Measurements from ENCODE around the gene PDE4D.

PDE4D gene

DNA sequence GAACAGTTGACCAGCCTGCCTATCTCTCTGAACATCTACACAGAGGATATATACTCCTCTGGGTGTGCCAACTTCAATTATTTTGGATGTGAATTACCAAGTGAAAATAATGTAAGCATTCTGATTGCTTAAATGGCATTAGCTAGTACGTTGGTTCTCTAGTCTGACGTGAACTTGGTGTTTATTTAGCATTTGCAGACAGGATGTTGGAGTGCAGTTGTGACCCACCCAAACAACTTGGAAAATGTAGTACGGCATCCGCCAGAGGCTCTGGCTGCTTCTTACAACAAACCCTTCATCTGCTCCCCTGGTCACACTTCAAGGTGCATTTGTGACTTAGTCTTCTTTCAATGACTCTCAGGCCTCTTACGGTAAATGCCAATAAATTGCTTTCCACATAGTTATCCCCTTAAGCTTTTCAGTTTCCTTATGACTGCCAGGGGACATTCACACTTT is 616.6 kb downstream of the PDE4D start:
- Histone ChIP-seq H3K4me1 (ENCODE audit: control insufficient read depth, insufficient read depth, low read length, unreplicated experiment) (no peaks in the 10 kb centered on the region), H3K27ac (ENCODE audit: low read depth, low read length) (no peak overlapping the region), H3K79me2 (ENCODE audit: control insufficient read depth, insufficient read depth, low read length, unreplicated experiment) (no peaks in the 10 kb centered on the region), H3K27me3 (ENCODE audit: insufficient read depth, low read length) (no peaks in the 10 kb centered on the region), H3K4me3 (ENCODE audit: low read depth, low read length) (no peak overlapping the region), H2AFZ (ENCODE audit: low read length, unreplicated experiment) (no peak overlapping the region), H3K36me3 (ENCODE audit: insufficient read depth, low read length) (no peaks in the 10 kb centered on the region)

DNA sequence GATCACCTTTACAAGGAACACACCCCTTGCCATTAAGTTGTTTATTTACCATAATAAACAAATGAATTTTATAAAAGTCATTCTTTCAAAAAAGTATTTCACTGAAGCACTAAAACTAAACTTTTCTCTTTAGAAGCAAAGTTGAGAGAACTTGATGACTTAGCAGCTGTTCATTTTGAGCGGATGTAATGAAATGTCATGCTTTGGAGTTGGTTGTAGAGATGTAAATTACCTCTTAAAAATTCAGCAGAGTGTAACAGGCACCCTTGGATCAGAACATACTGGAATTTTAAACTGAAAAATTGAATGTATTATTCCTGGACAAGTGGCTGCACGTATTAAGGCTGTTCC is 617.2 kb downstream of the PDE4D start:
- no peaks in the 10 kb centered on the region for H3K27me3 ChIP-seq (ENCODE audit: insufficient read depth, low read length)
- H3K4me1 ChIP-seq (ENCODE audit: control insufficient read depth, insufficient read depth, low read length, unreplicated experiment), result no peaks in the 10 kb centered on the region
- H3K79me2 ChIP-seq (ENCODE audit: control insufficient read depth, insufficient read depth, low read length, unreplicated experiment), result no peaks in the 10 kb centered on the region
- no peak overlapping the region for H2AFZ ChIP-seq (ENCODE audit: low read length, unreplicated experiment)
- H3K36me3 ChIP-seq (ENCODE audit: insufficient read depth, low read length), result no peaks in the 10 kb centered on the region
- no peak overlapping the region for H3K4me3 ChIP-seq (ENCODE audit: low read depth, low read length)
- no peak overlapping the region for H3K27ac ChIP-seq (ENCODE audit: low read depth, low read length)

DNA sequence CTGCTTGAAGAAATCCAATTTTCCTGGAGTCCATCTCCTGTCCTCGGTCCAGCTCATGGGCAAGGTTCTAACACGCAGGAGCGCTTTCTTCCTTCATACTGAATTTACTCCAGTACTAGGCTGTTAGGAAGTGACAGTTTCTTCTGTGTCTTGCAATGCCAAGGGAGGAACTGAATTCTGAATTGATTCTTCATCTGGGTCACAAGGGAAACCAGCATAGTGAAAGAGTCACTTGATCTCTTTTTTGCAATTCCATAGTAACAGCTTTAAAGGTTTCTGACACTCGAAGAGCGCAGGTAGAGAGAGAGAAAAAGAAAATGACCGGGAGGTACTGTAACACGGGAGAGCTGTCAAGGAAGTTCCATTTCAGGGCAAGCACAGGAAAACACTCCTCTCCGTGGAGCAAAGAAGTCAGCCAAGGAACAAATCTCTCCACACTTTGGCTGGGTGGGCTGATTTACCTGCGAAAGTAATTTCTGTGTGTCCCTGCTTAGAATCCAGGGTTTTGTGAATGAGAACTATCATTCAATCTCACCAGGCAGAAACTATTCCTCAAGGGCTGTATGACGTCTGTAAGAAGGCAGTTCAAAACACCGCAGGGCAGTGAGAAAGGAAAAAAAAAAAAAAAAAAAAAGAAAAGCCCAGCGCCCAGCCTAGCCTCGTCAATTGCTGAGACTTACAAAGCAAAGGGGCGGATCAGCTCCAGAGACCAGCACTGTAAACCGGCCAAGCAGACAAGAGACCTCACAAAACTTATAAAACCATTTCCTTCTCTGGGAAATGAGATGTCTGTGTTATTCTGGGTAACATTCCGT is 617.8 kb downstream of the PDE4D start:
- Histone ChIP-seq H3K4me3 (ENCODE audit: low read depth, low read length) (peak overlapping the region; percentile 75), H3K27me3 (ENCODE audit: insufficient read depth, low read length) (no peaks in the 10 kb centered on the region), H2AFZ (ENCODE audit: low read length, unreplicated experiment) (peak overlapping the region; percentile 66), H3K4me1 (ENCODE audit: control insufficient read depth, insufficient read depth, low read length, unreplicated experiment) (no peaks in the 10 kb centered on the region), H3K79me2 (ENCODE audit: control insufficient read depth, insufficient read depth, low read length, unreplicated experiment) (no peaks in the 10 kb centered on the region), H3K27ac (ENCODE audit: low read depth, low read length) (no peak overlapping the region), H3K36me3 (ENCODE audit: insufficient read depth, low read length) (no peaks in the 10 kb centered on the region)

DNA sequence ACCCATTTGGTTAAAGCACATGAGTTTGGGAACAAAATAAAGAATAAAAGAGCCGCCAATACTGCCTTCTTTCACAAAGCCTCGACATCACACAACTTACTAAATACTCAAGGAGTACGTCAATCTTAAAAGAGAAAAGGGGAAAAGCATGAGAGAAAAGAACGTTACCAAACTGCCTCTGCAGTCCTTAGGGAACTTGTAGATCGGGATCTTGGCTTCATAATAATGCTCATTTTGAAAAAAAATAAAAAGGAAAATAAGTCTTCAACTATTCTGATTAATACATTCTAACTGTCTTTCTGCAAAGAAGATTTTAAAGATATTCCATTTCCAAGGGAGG is 618.4 kb downstream of the PDE4D start:
- Histone ChIP-seq H2AFZ (ENCODE audit: low read length, unreplicated experiment) (peak overlapping the region; percentile 66), H3K27ac (ENCODE audit: low read depth, low read length) (no peak overlapping the region), H3K4me3 (ENCODE audit: low read depth, low read length) (peak overlapping the region; percentile 75), H3K4me1 (ENCODE audit: control insufficient read depth, insufficient read depth, low read length, unreplicated experiment) (no peaks in the 10 kb centered on the region), H3K36me3 (ENCODE audit: insufficient read depth, low read length) (no peaks in the 10 kb centered on the region), H3K79me2 (ENCODE audit: control insufficient read depth, insufficient read depth, low read length, unreplicated experiment) (no peaks in the 10 kb centered on the region), H3K27me3 (ENCODE audit: insufficient read depth, low read length) (no peaks in the 10 kb centered on the region)

DNA sequence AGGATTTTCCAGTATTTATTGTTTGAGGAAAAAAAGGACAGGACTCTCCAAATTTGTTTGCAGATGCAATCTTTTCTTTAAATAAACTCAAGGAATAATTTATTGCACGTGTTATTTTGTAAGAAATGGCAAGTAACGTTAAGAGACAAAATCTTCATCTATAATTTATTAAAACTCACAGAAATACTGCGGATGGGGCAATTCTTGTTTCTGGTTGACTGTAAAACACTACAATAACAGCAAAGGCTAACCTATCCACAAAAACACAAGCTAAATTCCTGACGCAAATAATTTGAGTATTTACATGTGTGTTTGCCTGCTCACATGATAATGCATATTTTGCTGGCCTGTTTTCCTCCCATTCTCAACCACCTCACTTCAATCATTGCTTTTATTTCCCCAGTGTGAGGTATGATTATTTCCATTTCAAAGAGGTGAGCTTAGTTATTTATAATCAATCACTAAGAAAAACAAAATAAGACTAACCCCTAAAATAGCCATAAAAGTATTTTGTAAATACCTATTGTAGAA is 619.4 kb downstream of the PDE4D start:
- Histone ChIP-seq H3K4me1 (ENCODE audit: control insufficient read depth, insufficient read depth, low read length, unreplicated experiment) (no peaks in the 10 kb centered on the region), H3K27ac (ENCODE audit: low read depth, low read length) (no peak overlapping the region), H2AFZ (ENCODE audit: low read length, unreplicated experiment) (no peak overlapping the region), H3K4me3 (ENCODE audit: low read depth, low read length) (no peak overlapping the region), H3K27me3 (ENCODE audit: insufficient read depth, low read length) (no peaks in the 10 kb centered on the region), H3K79me2 (ENCODE audit: control insufficient read depth, insufficient read depth, low read length, unreplicated experiment) (no peaks in the 10 kb centered on the region), H3K36me3 (ENCODE audit: insufficient read depth, low read length) (no peaks in the 10 kb centered on the region)

DNA sequence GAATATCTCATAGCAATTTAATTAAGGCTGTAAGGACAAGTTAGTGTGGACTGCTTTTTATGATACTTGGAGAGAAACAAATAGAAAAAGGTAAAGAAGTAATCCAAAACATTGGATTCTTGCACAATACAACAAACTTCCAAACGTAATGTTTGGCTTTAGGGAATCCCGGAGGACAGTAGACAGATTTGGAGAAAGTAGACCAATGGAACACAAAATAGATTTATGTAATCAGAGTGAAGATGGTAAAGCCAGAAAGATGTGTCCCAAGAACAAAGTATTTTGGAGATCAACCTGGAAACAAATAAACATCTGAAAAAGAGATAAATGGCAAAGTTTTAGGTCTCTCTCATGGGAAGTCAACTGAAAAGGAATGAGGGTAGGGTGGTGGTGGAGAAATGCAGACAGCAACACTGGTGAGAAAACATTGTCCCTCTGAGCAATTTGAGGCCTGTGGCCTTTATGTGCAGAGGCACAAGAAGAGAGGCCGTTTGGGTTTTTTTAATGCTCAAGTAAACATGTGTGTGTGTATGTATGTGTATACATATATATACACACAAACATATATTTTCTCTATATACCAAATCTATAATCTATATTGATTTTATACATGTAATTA is 620.6 kb downstream of the PDE4D start:
- H3K27me3 ChIP-seq (ENCODE audit: insufficient read depth, low read length), result no peaks in the 10 kb centered on the region
- H3K4me1 ChIP-seq (ENCODE audit: control insufficient read depth, insufficient read depth, low read length, unreplicated experiment), result no peaks in the 10 kb centered on the region
- H3K36me3 ChIP-seq (ENCODE audit: insufficient read depth, low read length), result no peaks in the 10 kb centered on the region
- H3K27ac ChIP-seq (ENCODE audit: low read depth, low read length), result no peak overlapping the region
- H3K79me2 ChIP-seq (ENCODE audit: control insufficient read depth, insufficient read depth, low read length, unreplicated experiment), result no peaks in the 10 kb centered on the region
- no peak overlapping the region for H3K4me3 ChIP-seq (ENCODE audit: low read depth, low read length)
- H2AFZ ChIP-seq (ENCODE audit: low read length, unreplicated experiment), result no peak overlapping the region

DNA sequence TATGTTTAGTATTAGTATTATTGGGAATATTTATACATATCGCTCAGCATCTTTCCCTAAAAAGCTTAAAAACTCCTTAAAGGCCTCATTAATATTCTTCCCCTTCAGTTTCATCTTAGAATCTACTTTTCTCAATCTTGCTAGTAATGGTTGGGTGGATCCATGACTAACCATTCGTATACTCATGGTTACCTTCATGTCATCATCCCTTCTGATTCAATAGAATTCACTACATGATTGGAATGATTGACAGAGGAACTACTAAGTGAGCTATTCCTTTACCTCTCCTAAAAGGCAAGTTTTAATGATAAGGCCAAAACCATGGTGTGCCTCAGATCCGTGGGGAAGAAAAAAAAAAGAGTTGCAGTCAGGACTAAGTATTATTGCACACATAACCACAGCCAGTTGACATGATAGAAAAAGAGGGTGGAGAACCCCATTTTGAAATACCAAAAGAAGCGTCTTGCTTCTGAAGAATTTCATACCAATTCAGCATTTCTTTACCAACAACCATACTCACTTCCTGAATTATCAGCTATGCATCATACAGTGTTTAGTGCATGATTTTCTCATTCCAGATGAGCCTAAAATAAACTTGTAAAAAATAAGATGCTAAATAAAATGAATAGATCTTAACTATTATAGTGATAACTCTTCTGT is 624.6 kb downstream of the PDE4D start:
- no peak overlapping the region for H2AFZ ChIP-seq (ENCODE audit: low read length, unreplicated experiment)
- H3K27me3 ChIP-seq (ENCODE audit: insufficient read depth, low read length), result no peaks in the 10 kb centered on the region
- no peaks in the 10 kb centered on the region for H3K4me1 ChIP-seq (ENCODE audit: control insufficient read depth, insufficient read depth, low read length, unreplicated experiment)
- H3K79me2 ChIP-seq (ENCODE audit: control insufficient read depth, insufficient read depth, low read length, unreplicated experiment), result no peaks in the 10 kb centered on the region
- no peak overlapping the region for H3K4me3 ChIP-seq (ENCODE audit: low read depth, low read length)
- no peak overlapping the region for H3K27ac ChIP-seq (ENCODE audit: low read depth, low read length)
- no peaks in the 10 kb centered on the region for H3K36me3 ChIP-seq (ENCODE audit: insufficient read depth, low read length)

DNA sequence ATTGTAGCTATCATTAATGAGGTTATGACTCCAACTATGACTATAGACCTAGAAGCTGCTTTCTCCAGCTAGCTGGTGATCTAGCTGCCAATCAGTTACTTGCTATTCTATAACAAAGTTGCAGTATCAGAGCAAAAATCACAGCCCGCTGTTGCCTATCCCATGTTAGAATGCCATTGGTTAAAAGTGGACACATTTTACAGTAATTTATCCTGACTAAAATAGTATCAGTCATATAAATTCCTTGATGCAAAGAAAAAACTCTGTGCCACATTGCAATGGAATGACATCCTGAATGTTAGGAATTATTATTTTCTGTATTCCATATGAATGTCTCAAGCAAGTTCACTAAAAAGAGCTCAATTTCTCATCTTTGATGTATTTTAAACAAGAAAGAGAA is 626.5 kb downstream of the PDE4D start:
- Histone ChIP-seq H3K36me3 (ENCODE audit: insufficient read depth, low read length) (no peaks in the 10 kb centered on the region), H3K4me3 (ENCODE audit: low read depth, low read length) (no peak overlapping the region), H2AFZ (ENCODE audit: low read length, unreplicated experiment) (no peak overlapping the region), H3K27ac (ENCODE audit: low read depth, low read length) (no peak overlapping the region), H3K79me2 (ENCODE audit: control insufficient read depth, insufficient read depth, low read length, unreplicated experiment) (no peaks in the 10 kb centered on the region), H3K4me1 (ENCODE audit: control insufficient read depth, insufficient read depth, low read length, unreplicated experiment) (no peaks in the 10 kb centered on the region), H3K27me3 (ENCODE audit: insufficient read depth, low read length) (no peaks in the 10 kb centered on the region)

DNA sequence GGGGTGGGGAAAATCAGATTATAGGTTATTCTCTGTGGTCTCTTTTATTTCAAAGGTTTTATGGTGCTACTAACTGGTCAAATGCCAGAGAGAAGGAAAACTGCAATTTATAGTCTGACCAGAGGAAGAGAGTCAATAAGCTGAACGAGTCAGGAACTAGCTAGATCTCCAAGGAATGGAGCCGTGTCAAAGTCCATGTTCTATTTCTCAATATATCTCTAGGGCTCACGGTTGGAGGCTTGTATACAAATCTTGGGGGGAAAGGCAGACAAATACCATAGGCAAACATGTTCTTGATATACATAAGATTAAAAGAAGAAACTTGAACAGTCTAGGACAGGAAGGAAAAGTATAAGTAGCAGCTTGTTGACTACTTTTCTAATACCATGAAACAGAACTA is 627.1 kb downstream of the PDE4D start:
- H3K4me1 ChIP-seq (ENCODE audit: control insufficient read depth, insufficient read depth, low read length, unreplicated experiment), result no peaks in the 10 kb centered on the region
- no peak overlapping the region for H3K4me3 ChIP-seq (ENCODE audit: low read depth, low read length)
- no peaks in the 10 kb centered on the region for H3K27me3 ChIP-seq (ENCODE audit: insufficient read depth, low read length)
- H2AFZ ChIP-seq (ENCODE audit: low read length, unreplicated experiment), result no peak overlapping the region
- H3K27ac ChIP-seq (ENCODE audit: low read depth, low read length), result no peak overlapping the region
- no peaks in the 10 kb centered on the region for H3K36me3 ChIP-seq (ENCODE audit: insufficient read depth, low read length)
- H3K79me2 ChIP-seq (ENCODE audit: control insufficient read depth, insufficient read depth, low read length, unreplicated experiment), result no peaks in the 10 kb centered on the region

DNA sequence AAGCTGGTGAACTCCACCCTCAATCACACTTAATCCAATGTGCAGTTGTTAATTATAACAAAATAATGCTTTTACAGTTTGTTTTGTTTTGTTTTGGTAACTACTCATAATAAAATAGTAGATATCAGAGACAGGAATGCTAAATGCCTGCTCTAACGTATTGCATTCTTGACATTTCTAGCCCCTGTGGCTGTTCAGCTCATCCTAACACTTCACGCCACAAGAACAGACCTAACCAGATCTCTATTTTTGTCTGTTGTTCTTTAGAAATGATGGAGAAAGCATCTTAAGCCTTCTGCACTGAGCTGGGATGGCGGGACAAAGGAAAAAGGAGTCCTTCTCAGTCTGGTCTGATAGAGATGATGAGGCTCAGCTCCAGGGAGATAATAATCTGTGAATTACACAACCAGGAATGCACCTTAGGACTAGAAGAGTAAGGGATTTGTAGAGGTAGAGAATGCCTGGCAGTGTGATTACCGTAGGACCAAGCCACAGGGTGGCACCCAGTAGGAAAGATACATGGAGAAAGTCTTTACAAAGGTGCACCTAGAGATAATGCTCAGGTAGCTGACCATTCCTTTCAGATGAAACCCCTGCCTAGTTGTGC is 628.8 kb downstream of the PDE4D start:
- no peak overlapping the region for H2AFZ ChIP-seq (ENCODE audit: low read length, unreplicated experiment)
- H3K4me3 ChIP-seq (ENCODE audit: low read depth, low read length), result no peak overlapping the region
- H3K27ac ChIP-seq (ENCODE audit: low read depth, low read length), result no peak overlapping the region
- H3K27me3 ChIP-seq (ENCODE audit: insufficient read depth, low read length), result no peaks in the 10 kb centered on the region
- no peaks in the 10 kb centered on the region for H3K4me1 ChIP-seq (ENCODE audit: control insufficient read depth, insufficient read depth, low read length, unreplicated experiment)
- H3K36me3 ChIP-seq (ENCODE audit: insufficient read depth, low read length), result no peaks in the 10 kb centered on the region
- H3K79me2 ChIP-seq (ENCODE audit: control insufficient read depth, insufficient read depth, low read length, unreplicated experiment), result no peaks in the 10 kb centered on the region
